DND-41 (cell line): ENCODE results near the gene CCNYL1.

ENCODE experiments used
- ATAC-seq: fragments of 200-7000 bp; cut with Tn5 transposase; 3 replicates; pipeline ENCODE4 v1.9.1; 2021; ENCODE audit warnings: low read depth; ENCODE audit not compliant: insufficient read depth
- DNase-seq: peaks from one replicate; pipeline ENCODE4 v3.0.0-alpha.2; 2020
- H2AFZ ChIP-seq: 2 replicates; pipeline ENCODE4 v1.6.0; 2012; ENCODE audit warnings: low read depth, low read length
- H3K27ac ChIP-seq: 2 replicates; pipeline ENCODE4 v1.5.1; 2012; ENCODE audit warnings: low read length, inconsistent platforms
- H3K27me3 ChIP-seq: fragments of 200-600 bp; sonication (generic); 2 replicates; pipeline ENCODE4 v1.6.0; 2012; ENCODE audit warnings: low read length, mild to moderate bottlenecking, inconsistent platforms; ENCODE audit not compliant: insufficient read depth, poor library complexity
- H3K36me3 ChIP-seq: 2 replicates; pipeline ENCODE4 v1.5.1; 2012; ENCODE audit warnings: low read length, inconsistent platforms; ENCODE audit not compliant: insufficient read depth
- H3K4me1 ChIP-seq: 2 replicates; pipeline ENCODE4 v1.5.1; 2012; ENCODE audit warnings: mild to moderate bottlenecking, low read length; ENCODE audit not compliant: insufficient read depth
- H3K4me2 ChIP-seq: 2 replicates; pipeline ENCODE4 v1.6.0; 2012; ENCODE audit warnings: mild to moderate bottlenecking, moderate library complexity, low read length, inconsistent platforms; ENCODE audit not compliant: insufficient read depth
- H3K4me3 ChIP-seq, 2 experiments: fragments of 200-600 bp in 1 of 2; shearing (Covaris generic) in 1 of 2; 2 replicates each; pipeline ENCODE4 v1.5.1; 2012 to 2016; ENCODE audit warnings: inconsistent platforms in 2 of 2, low read length in 2 of 2, mild to moderate bottlenecking in 2 of 2, low read depth in 1 of 2, moderate library complexity in 1 of 2
- H3K79me2 ChIP-seq: 2 replicates; pipeline ENCODE4 v1.6.0; 2012; ENCODE audit warnings: low read length, inconsistent platforms; ENCODE audit not compliant: insufficient read depth
- H3K9ac ChIP-seq: 2 replicates; pipeline ENCODE4 v1.6.0; 2012; ENCODE audit warnings: low read depth, mild to moderate bottlenecking, inconsistent platforms, low read length, moderate library complexity
- H3K9me3 ChIP-seq: 2 replicates; pipeline ENCODE4 v1.5.1; 2012; ENCODE audit warnings: low read length, moderate library complexity, mild to moderate bottlenecking, inconsistent platforms; ENCODE audit not compliant: insufficient read depth, severe bottlenecking
- H4K20me1 ChIP-seq: 2 replicates; pipeline ENCODE4 v1.6.0; 2012; ENCODE audit warnings: low read length; ENCODE audit not compliant: insufficient read depth
- CTCF ChIP-seq: IDR thresholded peaks from 2 replicates; pipeline ENCODE4 v1.5.1; 2012; ENCODE audit warnings: borderline replicate concordance, low read length, moderate library complexity, mild to moderate bottlenecking; ENCODE audit not compliant: poor library complexity, severe bottlenecking; ENCODE audit errors: extremely low read depth
- EZH2 ChIP-seq: IDR thresholded peaks from 3 replicates; pipeline ENCODE4 v1.6.1; 2012; ENCODE audit warnings: borderline replicate concordance, low read depth, mild to moderate bottlenecking, moderate library complexity, low read length, inconsistent platforms; ENCODE audit not compliant: severe bottlenecking

Gene CCNYL1

GRCh38 chr2:207670887-207671286 lies 40.6 kb upstream of the CCNYL1 start:
- Histone ChIP-seq H4K20me1 (no peaks in the 10 kb centered on the region), H3K4me2 (no peak overlapping the region), H3K4me1 (no peaks in the 10 kb centered on the region), H2AFZ (no peak overlapping the region), H3K4me3 (no peak overlapping the region), H3K9ac (no peak overlapping the region), H3K9me3 (no peaks in the 10 kb centered on the region), H3K27ac (no peak overlapping the region), H3K27me3 (peaks cover 3% of the 10 kb centered on the region), H3K36me3 (no peaks in the 10 kb centered on the region), H3K79me2 (no peaks in the 10 kb centered on the region)
- ATAC-seq (no peak), DNase-seq (no peak)
- TF ChIP-seq EZH2: no peak
- TF ChIP-seq CTCF: no peak

- Histone ChIP-seq H3K4me2 (no peak overlapping the region), H3K27me3 (no peaks in the 10 kb centered on the region), H3K9me3 (no peaks in the 10 kb centered on the region), H3K27ac (no peak overlapping the region), H3K79me2 (no peaks in the 10 kb centered on the region), H2AFZ (no peak overlapping the region), H3K9ac (no peak overlapping the region), H3K36me3 (no peaks in the 10 kb centered on the region), H3K4me1 (no peaks in the 10 kb centered on the region), H4K20me1 (no peaks in the 10 kb centered on the region), H3K4me3 (no peak overlapping the region)
- no peak for DNase-seq
- TF ChIP-seq EZH2 (no peak), CTCF (no peak)
- ATAC-seq: no peak
Measured at GRCh38 chr2:207673431-207673830, 38.0 kb upstream of the CCNYL1 start.

- Histone ChIP-seq H2AFZ (no peak overlapping the region), H4K20me1 (no peaks in the 10 kb centered on the region), H3K79me2 (no peaks in the 10 kb centered on the region), H3K36me3 (no peaks in the 10 kb centered on the region), H3K9ac (no peak overlapping the region), H3K4me1 (no peaks in the 10 kb centered on the region), H3K4me2 (no peak overlapping the region), H3K27ac (no peak overlapping the region), H3K4me3 (no peak overlapping the region), H3K27me3 (no peaks in the 10 kb centered on the region), H3K9me3 (no peaks in the 10 kb centered on the region)
- DNase-seq: no peak
- no peak for ATAC-seq
- no peak for TF ChIP-seq EZH2
- TF ChIP-seq CTCF: no peak
Measured at GRCh38 chr2:207674266-207674774, 37.1 kb upstream of the CCNYL1 start.

- H3K36me3 ChIP-seq: no peaks in the 10 kb centered on the region
- H4K20me1 ChIP-seq: no peaks in the 10 kb centered on the region
- DNase-seq (no peak), ATAC-seq (no peak)
- no peaks in the 10 kb centered on the region for H3K79me2 ChIP-seq
- no peak for TF ChIP-seq CTCF
- no peak for TF ChIP-seq EZH2
- no peak overlapping the region for H3K9ac ChIP-seq
- H3K27me3 ChIP-seq: no peaks in the 10 kb centered on the region
- H3K9me3 ChIP-seq: no peaks in the 10 kb centered on the region
- no peak overlapping the region for H3K27ac ChIP-seq
- no peak overlapping the region for H2AFZ ChIP-seq
- no peak overlapping the region for H3K4me3 ChIP-seq
- no peaks in the 10 kb centered on the region for H3K4me1 ChIP-seq
- no peak overlapping the region for H3K4me2 ChIP-seq
Measured at GRCh38 chr2:207674826-207675225, 36.6 kb upstream of the CCNYL1 start.
